GM21825 (cell line): ENCODE data around the gene TSHR.
A peak's percentile ranks its signal among the peaks of the same experiment; 100 is the strongest.

Experiments used
- ATAC-seq: cut with Tn5 transposase; IDR thresholded peaks from one replicate; pipeline ENCODE4 v1.9.1; 2021; ENCODE audit warnings: mild to moderate bottlenecking, moderate library complexity; ENCODE audit not compliant: unreplicated experiment

TSHR gene

GRCh38 chr14:81132468-81132867 lies 177.0 kb downstream of the TSHR start:
- no peak for ATAC-seq

DNA sequence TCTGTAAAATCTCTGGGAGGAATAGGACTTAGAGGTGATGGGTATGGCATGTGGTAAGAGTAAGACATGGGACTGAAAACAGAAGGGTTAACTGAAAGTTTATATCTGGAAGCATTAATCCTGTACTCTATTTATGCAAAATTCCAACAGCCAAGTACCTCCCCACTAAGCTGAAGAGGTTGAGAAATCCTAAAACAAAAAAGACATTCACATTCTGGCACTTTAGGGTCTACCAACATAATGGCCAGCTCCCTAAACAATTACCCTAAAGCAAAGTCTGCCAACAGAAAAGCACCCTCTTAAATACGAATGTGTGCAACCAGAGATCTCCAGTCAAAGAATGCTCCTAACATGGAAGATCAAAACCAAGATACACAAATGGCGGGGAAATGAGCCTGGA lies 178.0 kb downstream of the TSHR start:
- no peak for ATAC-seq

DNA sequence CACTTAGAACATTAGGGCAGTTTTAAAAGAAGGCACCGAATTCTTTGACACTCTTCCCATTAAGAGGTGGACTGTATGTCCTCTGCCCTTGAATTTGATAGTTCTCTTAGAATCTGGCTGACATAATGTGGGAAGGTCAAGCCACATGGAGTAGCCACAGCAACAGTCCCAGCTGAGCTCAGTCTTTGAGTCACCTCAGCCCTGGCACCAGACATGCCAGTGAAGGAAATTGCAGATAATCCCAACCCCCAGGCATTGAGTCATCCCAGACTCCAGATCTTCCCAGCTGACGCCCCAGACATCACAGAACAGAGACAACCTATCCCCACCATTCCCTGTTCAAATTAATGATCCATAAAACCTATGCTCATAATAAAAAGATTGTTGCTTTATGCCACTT lies 181.9 kb downstream of the TSHR start:
- ATAC-seq = no peak

GRCh38 chr14:81138429-81138828 lies 183.0 kb downstream of the TSHR start:
- no peak for ATAC-seq

DNA sequence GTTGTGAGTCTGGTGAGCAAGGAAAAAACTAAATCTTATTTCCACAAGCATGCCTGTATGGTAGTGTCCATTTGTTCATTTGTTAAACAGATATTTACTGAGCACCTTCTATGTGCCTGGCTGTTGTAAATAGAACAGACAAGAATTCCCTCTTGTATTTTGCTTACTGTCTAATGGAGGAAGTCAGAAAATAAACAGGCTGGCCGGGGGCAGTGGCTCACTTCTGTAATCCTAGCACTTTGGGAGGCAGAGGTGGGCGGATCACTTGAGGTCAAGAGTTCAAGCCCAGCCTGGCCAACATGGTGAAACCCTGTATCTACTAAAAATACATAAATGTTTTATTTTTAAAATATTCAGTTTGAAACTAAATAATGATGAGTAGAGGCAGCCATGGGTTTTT lies 186.0 kb downstream of the TSHR start:
- ATAC-seq = no peak

GRCh38 chr14:81143793-81144192 lies 188.4 kb downstream of the TSHR start:
- ATAC-seq = no peak

DNA sequence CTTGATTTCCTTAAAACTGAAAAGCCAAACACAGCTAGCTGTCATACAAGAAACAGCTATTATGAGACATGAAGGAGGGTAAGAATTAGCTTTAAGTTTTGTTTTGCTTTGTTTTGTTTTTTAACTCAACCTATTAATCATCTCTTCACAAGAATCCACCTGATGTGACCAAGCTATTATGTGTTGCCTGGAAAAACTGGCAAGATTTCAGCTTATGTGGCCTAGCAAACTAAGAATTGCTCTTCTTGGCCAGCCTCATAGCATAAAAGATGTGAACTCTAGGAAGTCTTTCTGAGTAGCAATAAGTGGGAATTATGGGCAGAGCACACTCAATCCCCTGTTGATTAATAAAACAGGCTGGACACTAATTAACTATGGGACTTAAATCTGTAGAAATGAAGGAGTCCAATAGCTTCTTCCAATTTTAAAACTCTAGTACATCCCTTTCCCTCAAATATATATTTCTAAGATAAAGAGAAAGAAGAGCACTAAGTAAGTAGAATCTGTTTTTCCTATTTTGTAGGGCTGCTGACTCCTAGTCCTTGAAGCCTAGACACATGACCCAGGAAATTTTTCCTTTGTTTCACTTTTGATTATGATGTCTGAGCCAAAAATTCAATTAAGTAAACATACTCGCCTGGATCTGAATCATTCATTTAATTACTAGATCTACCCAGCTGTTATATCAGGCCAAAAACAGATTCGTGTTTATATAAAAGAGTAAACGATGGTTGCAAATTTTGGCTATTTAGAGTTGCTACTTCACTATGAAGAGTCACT lies 189.6 kb downstream of the TSHR start:
- ATAC-seq = no peak

DNA sequence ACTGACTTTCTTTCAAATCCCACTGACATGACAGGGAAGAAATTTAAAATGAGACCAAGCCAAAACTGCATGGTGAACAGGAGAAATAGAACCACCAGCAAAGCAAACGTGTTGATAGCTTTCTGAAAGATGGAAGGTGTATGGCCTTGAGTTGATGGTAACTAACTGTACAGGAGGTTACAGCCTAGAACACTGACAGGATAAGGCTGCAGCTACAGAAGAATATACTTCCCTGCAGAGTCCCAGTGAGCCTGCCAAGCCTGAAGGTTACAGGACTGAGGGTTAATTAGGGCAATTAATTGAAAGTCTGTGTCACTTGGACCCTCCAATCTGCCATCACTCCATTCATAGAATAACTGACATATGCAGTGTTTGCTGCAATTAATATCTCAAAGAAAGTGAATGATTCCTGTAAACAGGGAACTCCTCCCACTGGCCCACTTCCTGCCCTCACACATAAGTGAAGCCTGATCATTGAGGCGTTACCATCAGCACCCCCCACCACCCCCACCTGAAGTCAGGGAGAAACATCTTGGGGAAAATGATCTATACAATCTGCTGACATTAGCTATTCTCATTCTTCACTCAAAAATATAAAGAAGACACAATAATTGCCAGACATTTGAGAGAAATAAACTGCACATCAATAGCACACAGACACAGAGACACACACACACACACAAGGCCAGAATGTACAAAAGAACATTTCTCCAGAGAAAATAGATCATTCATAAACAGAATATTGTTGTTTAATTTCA lies 191.9 kb downstream of the TSHR start:
- peak; percentile 82 for ATAC-seq

DNA sequence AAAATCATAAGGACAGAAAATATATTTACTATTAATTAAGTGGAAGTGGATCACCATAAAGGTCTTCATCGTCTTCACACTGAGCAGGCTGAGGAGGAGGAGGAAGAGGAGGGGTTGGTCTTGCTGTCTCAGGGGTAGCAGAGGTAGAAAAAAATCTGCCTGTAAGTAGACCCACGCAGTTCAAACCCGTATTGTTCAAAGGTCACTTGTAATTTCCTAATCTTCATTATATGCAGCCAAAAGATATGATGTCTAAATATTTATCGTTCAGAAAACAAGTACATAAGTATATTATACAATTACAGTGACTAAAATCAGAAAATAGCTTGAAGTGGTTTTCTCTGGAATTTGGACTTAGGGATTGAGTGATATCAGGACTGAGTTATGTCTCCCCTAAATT lies 193.2 kb downstream of the TSHR start:
- ATAC-seq = no peak

DNA sequence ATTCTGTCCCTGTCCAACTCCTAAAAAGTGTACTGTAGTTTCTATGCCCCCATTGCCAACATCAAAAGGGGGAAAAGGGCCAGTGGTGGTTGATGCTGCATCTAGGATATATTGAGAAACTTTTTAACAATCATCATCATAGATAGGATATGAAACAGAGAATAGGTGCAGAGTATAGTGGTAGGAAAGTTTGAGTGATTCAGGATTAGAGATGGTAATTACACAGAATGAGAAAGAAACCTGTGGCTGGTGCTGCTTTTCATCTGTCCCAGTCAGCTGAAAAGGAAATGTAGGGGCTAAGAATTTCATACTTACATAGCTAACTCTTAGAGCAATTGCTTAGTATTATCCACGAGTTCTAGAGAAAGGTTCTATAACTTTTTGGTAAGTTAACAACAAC lies 197.8 kb downstream of the TSHR start:
- ATAC-seq = no peak

GRCh38 chr14:81157431-81157830 lies 202.0 kb downstream of the TSHR start:
- ATAC-seq = no peak

- ATAC-seq = no peak
Measured at GRCh38 chr14:81161088-81161487, 205.7 kb downstream of the TSHR start.

GRCh38 chr14:81161749-81162148 lies 206.3 kb downstream of the TSHR start:
- ATAC-seq = no peak

- no peak for ATAC-seq
Measured at GRCh38 chr14:81162941-81163340, 207.5 kb downstream of the TSHR start.

DNA sequence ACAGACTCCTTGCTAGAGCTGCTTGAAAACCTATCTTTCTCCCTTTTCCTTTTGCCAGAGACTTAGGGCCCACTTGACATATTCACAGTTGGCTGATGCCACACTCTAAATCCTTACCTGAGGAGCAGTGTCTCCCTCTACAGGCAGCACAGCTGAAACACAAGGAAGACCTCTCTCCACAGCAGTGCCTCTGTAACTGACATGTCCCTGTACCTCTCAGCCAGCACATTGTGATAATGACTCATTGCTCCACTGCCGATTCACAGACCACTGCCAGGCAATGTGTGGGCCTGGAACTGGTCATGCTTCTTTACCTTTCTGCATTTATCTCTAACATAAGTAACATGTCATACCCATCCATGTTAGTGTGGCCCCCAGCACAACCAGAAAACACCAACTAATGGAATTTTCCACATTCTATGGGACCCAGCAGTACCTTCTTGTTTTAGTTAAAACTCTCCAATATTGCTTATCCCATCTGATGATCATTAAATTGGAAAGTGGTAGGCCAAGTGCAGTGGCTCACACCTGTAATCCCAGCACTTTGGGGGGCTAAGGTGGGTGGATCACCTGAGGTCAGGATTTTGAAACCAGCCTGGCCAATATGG lies 208.8 kb downstream of the TSHR start:
- peak; percentile 84 for ATAC-seq

DNA sequence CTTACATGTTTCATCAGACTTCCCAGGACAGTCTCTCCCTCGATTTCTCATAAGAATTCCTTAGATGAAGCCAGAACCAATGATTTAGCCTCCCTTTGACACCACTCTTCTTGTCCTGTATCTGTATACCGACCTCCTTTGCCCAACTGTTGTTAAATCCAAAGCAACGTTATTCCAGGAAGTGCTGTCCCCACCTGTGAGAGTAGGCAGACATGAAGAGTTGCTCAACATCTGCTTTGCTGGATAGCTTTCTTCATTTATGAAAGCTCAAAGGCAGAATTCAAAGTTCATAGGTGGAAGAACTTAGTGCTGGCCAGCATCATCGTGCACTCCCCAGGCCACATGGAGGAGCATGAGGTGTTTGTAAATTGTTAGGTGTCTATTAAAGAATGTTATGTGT lies 209.8 kb downstream of the TSHR start:
- no peak for ATAC-seq

- no peak for ATAC-seq
Measured at GRCh38 chr14:81166121-81166520, 210.7 kb downstream of the TSHR start.

DNA sequence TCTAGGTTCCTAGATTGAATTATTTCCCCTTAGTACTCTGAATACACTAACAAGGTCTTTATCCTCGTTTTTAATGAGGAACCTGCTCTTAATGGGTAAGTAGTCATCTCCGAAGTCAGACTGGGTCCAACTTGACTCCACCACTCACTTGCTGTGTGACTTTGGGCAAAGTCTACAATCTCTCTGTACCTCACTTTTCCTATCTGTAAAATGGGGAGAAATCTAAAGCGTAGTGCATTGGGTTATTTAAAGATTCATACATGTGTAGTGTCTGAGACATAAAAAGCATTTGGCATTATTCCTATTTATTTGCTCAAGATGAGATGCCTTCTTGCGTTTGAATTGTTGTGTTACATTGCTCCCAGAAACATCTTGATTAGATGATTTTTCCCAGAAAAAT lies 213.8 kb downstream of the TSHR start:
- no peak for ATAC-seq

- peak; percentile 22 for ATAC-seq
Measured at GRCh38 chr14:81169711-81170103, 214.3 kb downstream of the TSHR start.

DNA sequence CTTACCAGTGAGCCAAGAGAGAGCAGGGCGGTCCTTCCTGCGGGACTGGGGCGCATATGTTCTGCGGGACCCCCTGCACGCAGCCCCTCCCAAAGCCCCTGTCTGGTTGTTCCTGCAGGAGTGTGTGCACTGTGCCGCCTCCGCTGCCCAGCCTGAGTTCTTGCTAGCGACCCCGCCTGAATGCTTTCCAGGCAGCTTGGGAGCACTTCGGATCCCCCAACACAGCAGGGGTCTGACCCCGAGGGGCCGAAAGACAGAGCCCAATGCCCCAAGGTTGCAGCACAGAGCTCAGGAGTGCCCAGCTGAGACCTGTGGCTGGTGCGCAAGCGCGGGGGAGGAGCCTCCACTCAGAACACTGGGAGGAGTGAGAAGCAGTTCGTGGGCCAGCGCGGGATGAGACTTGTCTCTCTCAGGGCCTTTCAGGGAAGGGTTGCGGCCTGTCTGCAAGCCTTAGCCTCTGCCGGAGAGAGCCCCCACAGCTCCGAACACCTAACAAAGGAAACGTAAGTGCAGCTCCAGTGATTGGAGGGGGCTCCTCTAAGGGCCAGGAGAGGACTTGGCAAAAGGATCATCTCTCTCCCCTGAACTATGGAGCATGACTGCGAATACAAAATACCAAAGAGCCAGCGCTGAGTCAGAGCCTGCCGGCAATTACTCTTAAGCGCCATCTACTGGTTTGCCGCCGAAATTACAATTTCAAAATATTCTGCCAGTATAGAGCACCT lies 214.8 kb downstream of the TSHR start:
- ATAC-seq = peak; percentile 94

GRCh38 chr14:81170829-81171195 lies 215.4 kb downstream of the TSHR start:
- ATAC-seq = no peak
